ELF-1 (cell line): ENCODE measurements around the gene DNAJB4.
"Not testable (repeated sequence)": the region's sequence is repeated elsewhere in the genome, so short reads cannot be mapped to it uniquely, and the experiment has no call there.

Experiments
- DNase-seq: peaks from one replicate; pipeline ENCODE4 v3.0.0-alpha.2; 2016; ENCODE audit warnings: low read depth, low spot score

DNAJB4 gene

DNA sequence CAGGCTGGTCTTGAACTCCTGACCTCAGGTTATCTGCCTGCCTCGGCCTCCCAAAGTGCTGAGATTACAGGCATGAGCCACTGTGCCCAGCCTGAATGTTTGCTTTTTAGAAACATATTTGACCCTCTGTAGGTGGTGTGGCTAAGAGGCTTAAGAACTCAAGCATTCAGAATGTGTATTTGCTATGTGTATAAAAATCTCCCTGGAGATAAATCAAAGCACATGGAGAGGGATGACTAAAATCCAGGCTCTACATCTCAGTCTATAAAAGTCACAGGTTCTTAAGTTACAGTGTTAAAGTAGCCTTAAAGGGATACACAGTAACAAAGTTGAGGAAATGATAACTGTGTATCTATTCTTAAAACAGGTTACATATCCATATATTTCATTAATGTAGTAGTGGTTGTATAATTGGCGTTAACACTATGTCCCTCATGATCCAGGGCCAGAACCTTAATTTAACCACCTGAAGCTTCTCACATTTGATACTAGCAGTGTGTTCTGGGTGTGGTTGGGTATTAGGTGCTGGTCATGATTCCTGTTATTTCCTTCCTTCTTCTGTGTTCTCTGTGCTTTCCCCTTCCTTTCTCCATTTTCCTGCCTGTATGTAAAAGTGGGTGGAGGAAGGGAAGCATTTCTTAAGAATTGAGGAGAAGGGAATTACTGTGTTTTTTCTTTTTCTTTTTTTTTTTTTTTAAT lies 57.2 kb downstream of the DNAJB4 start:
- no peak for DNase-seq

DNA sequence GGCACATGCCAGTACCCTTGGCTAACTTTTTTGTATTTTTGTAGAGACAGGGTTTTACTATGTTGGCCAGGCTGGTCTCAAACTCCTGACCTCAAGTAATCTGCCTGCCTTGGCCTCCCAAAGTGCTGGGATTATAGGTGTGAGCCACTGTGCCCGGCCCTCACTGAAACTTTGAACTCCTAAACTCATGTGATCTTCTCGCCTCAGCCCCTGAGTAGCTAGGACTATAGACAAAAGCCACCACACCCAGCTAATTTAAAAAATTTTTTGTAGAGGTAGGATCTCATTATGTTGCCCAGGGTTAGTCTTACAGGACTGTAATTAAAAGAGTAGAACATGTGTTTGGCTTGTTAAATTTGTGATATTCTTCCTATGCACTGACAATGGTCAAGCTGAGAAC lies 60.1 kb downstream of the DNAJB4 start:
- DNase-seq = not testable (repeated sequence)
